ENCODE data around the gene BARHL2.

BARHL2 gene

DNA sequence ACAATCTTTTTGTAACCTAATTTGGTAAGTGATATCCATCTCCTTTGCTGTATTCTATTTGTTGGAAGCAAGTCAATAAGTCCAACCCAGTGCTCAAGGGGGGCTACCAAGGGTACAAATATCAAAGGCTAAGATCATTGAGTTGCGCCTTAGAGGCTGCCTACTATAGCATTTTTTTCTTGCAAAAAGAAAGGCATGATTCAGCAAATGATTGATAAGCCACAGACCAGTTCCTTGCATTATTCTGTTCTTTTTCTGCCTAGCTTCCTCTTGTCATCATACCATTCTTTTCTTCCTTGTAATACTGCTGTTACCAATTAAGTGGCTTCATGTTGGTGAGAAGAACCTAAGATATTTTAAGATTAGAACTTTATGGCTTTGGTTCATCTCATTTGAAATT lies 29.8 kb upstream of the BARHL2 start:
- H3K27ac ChIP-seq: no peak overlapping the region
- TF ChIP-seq, protein P1, sequence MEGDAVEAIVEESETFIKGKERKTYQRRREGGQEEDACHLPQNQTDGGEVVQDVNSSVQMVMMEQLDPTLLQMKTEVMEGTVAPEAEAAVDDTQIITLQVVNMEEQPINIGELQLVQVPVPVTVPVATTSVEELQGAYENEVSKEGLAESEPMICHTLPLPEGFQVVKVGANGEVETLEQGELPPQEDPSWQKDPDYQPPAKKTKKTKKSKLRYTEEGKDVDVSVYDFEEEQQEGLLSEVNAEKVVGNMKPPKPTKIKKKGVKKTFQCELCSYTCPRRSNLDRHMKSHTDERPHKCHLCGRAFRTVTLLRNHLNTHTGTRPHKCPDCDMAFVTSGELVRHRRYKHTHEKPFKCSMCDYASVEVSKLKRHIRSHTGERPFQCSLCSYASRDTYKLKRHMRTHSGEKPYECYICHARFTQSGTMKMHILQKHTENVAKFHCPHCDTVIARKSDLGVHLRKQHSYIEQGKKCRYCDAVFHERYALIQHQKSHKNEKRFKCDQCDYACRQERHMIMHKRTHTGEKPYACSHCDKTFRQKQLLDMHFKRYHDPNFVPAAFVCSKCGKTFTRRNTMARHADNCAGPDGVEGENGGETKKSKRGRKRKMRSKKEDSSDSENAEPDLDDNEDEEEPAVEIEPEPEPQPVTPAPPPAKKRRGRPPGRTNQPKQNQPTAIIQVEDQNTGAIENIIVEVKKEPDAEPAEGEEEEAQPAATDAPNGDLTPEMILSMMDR (conservative IDR thresholded peaks at IDR 0.05): no peak
- TF ChIP-seq ZFX (IDR thresholded peaks at IDR 0.05): no peak

DNA sequence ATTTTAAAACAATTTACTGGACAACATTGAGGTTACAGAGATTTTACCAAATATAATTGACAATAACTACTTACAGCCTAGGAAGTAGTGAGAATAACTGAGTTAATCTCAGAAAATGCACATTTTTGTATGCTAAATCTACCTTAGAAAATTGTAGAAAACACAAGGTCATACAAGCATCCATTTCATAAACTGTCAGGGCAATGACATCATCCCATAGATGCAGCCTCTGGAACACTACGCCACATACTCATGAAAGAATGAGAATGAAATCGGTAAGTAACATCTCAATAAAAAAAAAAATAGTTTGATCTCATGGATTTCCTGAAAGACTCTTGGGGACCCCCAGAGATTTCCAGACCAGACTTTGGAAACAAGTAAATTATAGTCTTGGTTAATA lies 28.9 kb upstream of the BARHL2 start:
- TF ChIP-seq, protein P1 (conservative IDR thresholded peaks at IDR 0.05): no peak
- TF ChIP-seq ZFX (IDR thresholded peaks at IDR 0.05): no peak

DNA sequence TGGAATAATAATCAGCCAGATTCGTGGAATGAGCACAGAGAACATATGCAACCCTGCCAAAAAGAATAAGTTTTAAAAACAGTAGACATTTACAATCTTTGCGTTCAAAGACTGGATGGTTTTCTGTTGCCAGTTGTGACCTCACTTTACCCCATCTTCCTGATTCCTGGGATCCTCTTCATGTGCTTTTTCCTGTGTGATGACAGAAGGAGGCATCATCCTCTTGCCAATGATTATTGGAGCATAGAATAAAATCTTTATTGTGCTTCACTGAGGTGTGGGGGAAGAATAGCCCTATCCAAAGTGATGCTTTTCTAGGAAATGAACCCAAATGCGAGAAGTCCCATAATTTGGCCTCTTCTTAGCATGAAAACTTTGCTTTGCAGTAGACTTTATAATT lies 15.0 kb upstream of the BARHL2 start:
- TF ChIP-seq, protein P1 (conservative IDR thresholded peaks at IDR 0.05): no peak
- TF ChIP-seq ZFX (IDR thresholded peaks at IDR 0.05): no peak
- no peak overlapping the region for H3K27ac ChIP-seq

More for the DNA sequence above, 28.9 kb upstream of the BARHL2 start:
- H3K27ac ChIP-seq: no peak overlapping the region

- TF ChIP-seq, protein P1 (conservative IDR thresholded peaks at IDR 0.05): no peak
- TF ChIP-seq ZFX (IDR thresholded peaks at IDR 0.05): no peak
- H3K27ac ChIP-seq: no peak overlapping the region
Measured at GRCh38 chr1:90731382-90732050, 14.4 kb upstream of the BARHL2 start.

GRCh38 chr1:90730243-90731022 lies 13.3 kb upstream of the BARHL2 start:
- H3K27ac ChIP-seq: no peak overlapping the region
- TF ChIP-seq ZFX (IDR thresholded peaks at IDR 0.05): no peak
- TF ChIP-seq, protein P1 (conservative IDR thresholded peaks at IDR 0.05): no peak

GRCh38 chr1:90729504-90730242 lies 12.6 kb upstream of the BARHL2 start:
- H3K27ac ChIP-seq: no peak overlapping the region
- no peak for TF ChIP-seq ZFX (IDR thresholded peaks at IDR 0.05)
- TF ChIP-seq, protein P1 (conservative IDR thresholded peaks at IDR 0.05): no peak

Data from C4-2B (cell line).